ENCODE measurements around the gene KLK4.

KLK4 gene

DNA sequence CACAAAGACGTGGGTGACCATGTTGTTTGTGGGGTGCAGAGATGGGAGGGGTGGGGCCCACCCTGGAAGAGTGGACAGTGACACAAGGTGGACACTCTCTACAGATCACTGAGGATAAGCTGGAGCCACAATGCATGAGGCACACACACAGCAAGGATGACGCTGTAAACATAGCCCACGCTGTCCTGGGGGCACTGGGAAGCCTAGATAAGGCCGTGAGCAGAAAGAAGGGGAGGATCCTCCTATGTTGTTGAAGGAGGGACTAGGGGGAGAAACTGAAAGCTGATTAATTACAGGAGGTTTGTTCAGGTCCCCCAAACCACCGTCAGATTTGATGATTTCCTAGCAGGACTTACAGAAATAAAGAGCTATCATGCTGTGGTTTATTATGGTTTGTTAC is 32.3 kb downstream of the KLK4 start:
- DNase-seq (ENCODE audit: low spot score) = no peak

DNA sequence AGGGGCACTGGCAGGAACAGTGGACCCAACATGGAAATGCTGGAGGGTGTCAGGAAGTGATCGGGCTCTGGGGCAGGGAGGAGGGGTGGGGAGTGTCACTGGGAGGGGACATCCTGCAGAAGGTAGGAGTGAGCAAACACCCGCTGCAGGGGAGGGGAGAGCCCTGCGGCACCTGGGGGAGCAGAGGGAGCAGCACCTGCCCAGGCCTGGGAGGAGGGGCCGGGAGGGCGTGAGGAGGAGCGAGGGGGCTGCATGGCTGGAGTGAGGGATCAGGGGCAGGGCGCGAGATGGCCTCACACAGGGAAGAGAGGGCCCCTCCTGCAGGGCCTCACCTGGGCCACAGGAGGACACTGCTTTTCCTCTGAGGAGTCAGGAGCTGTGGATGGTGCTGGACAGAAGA is 33.9 kb downstream of the KLK4 start:
- no peak for DNase-seq (ENCODE audit: low spot score)

DNA sequence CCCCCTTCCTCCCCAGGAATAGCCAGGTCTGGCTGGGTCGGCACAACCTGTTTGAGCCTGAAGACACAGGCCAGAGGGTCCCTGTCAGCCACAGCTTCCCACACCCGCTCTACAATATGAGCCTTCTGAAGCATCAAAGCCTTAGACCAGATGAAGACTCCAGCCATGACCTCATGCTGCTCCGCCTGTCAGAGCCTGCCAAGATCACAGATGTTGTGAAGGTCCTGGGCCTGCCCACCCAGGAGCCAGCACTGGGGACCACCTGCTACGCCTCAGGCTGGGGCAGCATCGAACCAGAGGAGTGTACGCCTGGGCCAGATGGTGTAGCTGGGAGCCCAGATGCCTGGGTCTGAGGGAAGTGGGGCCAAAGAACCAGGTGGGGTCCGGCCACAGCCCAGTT is 34.7 kb downstream of the KLK4 start:
- no peak for DNase-seq (ENCODE audit: low spot score)

DNA sequence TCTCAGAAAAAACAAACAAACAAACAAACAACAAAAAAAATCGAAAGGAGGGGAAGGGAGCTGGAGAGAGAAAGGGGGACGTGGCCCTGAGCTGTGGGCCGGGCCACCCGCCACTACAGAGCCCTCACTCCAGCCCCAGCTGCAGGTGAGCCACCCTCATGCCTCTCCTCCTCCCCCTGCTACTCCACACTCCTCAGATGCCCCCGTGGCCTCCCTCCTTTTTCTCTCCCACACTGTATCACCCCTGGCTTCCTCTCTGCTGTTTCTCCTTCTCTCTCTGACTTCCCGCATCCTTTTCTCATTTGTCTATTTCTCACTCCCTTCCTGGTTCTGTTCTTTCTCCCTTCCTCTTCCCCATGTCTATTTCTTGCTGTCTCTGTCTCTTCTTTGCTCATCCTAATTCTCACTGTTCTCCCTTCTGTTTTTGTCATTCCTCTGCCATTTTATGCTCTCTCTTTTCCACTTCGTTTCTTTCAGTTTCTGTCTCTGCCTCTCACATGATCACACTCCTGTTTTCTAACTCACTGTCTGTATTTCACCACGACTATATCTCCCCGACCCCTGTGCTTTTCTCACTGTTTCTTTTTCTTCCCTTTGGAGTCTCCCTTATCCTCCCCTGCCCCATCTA is 35.3 kb downstream of the KLK4 start:
- DNase-seq (ENCODE audit: low spot score) = no peak

DNA sequence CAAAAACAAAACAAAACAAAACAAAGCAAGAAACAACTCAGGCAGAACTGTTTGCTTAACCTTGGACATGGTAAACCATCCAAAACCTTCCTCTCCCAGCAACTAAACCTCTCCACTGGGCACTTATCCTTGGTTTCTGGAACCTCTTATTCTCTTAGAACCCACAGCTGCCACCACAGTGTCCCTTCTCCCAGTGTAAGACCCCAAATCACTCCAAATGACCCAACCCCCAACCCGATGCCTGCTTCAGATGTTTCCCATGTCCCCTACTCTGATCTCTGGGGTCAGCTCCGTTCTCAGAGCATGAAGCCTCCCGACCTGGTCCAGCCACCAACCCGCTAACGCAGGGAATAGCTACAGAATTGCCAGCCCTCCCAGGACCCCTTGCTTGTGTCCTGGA is 37.0 kb downstream of the KLK4 start:
- no peak for DNase-seq (ENCODE audit: low spot score)

DNA sequence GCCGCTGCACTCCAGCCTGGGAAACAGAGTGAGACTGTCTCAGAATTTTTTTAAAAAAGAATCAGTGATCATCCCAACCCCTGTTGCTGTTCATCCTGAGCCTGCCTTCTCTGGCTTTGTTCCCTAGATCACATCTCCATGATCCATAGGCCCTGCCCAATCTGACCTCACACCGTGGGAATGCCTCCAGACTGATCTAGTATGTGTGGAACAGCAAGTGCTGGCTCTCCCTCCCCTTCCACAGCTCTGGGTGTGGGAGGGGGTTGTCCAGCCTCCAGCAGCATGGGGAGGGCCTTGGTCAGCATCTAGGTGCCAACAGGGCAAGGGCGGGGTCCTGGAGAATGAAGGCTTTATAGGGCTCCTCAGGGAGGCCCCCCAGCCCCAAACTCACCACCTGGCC is 38.1 kb downstream of the KLK4 start, which contains the start of gene KLK2:
KLK2 (plus strand) TSS at position 384 of the 400 bp plus-strand sequence. CDS start 35 bp downstream, outside the sequence.
- no peak for DNase-seq (ENCODE audit: low spot score)

DNA sequence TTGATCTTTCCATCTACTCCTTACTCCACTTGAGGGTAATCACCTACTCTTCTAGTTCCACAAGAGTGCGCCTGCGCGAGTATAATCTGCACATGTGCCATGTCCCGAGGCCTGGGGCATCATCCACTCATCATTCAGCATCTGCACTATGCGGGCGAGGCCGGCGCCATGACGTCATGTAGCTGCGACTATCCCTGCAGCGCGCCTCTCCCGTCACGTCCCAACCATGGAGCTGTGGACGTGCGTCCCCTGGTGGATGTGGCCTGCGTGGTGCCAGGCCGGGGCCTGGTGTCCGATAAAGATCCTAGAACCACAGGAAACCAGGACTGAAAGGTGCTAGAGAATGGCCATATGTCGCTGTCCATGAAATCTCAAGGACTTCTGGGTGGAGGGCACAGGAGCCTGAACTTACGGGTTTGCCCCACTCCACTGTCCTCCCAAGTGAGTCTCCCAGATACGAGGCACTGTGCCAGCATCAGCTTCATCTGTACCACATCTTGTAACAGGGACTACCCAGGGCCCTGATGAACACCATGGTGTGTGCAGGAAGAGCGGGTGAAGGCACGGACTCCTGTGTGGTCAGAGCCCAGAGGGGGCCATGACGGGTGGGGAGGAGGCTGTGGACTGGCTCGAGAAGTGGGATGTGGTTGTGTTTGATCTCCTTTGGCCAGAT is 40.6 kb downstream of the KLK4 start:
- DNase-seq (ENCODE audit: low spot score) = no peak

DNA sequence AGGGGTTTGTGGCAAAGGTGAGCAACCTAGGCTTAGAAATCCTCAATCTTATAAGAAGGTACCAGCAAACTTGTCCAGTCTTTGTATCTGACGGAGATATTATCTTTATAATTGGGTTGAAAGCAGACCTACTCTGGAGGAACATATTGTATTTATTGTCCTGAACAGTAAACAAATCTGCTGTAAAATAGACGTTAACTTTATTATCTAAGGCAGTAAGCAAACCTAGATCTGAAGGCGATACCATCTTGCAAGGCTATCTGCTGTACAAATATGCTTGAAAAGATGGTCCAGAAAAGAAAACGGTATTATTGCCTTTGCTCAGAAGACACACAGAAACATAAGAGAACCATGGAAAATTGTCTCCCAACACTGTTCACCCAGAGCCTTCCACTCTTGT is 41.7 kb downstream of the KLK4 start:
- DNase-seq (ENCODE audit: low spot score) = no peak

DNA sequence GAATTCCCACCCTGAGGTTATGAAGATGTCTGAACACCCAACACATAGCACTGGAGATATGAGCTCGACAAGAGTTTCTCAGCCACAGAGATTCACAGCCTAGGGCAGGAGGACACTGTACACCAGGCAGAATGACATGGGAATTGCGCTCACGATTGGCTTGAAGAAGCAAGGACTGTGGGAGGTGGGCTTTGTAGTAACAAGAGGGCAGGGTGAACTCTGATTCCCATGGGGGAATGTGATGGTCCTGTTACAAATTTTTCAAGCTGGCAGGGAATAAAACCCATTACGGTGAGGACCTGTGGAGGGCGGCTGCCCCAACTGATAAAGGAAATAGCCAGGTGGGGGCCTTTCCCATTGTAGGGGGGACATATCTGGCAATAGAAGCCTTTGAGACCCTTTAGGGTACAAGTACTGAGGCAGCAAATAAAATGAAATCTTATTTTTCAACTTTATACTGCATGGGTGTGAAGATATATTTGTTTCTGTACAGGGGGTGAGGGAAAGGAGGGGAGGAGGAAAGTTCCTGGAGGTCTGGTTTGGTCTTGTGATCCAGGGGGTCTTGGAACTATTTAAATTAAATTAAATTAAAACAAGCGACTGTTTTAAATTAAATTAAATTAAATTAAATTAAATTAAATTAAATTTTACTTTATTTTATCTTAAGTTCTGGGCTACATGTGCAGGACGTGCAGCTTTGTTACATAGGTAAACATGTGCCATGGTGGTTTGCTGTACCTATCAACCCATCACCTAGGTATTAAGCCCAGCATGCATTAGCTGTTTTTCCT is 49.5 kb downstream of the KLK4 start:
- no peak for DNase-seq (ENCODE audit: low spot score)

DNA sequence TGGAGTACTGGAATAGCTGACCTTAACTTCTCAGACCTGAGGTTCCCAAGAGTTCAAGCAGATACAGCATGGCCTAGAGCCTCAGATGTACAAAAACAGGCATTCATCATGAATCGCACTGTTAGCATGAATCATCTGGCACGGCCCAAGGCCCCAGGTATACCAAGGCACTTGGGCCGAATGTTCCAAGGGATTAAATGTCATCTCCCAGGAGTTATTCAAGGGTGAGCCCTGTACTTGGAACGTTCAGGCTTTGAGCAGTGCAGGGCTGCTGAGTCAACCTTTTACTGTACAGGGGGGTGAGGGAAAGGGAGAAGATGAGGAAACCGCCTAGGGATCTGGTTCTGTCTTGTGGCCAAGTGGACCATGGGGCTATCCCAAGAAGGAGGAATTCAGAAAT is 50.2 kb downstream of the KLK4 start:
- DNase-seq (ENCODE audit: low spot score) = no peak

DNA sequence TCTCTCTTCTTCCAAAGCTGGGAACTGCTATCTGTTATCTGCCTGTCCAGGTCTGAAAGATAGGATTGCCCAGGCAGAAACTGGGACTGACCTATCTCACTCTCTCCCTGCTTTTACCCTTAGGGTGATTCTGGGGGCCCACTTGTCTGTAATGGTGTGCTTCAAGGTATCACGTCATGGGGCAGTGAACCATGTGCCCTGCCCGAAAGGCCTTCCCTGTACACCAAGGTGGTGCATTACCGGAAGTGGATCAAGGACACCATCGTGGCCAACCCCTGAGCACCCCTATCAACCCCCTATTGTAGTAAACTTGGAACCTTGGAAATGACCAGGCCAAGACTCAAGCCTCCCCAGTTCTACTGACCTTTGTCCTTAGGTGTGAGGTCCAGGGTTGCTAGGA is 51.3 kb downstream of the KLK4 start:
- DNase-seq (ENCODE audit: low spot score) = no peak

DNA sequence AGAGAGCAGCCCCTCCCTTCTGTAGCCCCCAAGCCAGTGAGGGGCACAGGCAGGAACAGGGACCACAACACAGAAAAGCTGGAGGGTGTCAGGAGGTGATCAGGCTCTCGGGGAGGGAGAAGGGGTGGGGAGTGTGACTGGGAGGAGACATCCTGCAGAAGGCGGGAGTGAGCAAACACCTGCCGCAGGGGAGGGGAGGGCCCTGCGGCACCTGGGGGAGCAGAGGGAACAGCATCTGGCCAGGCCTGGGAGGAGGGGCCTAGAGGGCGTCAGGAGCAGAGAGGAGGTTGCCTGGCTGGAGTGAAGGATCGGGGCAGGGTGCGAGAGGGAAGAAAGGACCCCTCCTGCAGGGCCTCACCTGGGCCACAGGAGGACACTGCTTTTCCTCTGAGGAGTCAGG is 52.3 kb downstream of the KLK4 start:
- DNase-seq (ENCODE audit: low spot score) = no peak

DNA sequence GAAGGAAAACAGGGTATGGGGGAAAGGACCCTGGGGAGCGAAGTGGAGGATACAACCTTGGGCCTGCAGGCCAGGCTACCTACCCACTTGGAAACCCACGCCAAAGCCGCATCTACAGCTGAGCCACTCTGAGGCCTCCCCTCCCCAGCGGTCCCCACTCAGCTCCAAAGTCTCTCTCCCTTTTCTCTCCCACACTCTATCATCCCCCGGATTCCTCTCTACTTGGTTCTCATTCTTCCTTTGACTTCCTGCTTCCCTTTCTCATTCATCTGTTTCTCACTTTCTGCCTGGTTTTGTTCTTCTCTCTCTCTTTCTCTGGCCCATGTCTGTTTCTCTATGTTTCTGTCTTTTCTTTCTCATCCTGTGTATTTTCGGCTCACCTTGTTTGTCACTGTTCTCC is 53.8 kb downstream of the KLK4 start:
- no peak for DNase-seq (ENCODE audit: low spot score)
